Measurements from ENCODE around the gene TREML1.

Gene TREML1

GRCh38 chr6:41156001-41156400 is 1.9 kb upstream of the TREML1 start:
- no peak for TF ChIP-seq ZNF341 (tag by site-specific recombination; IDR thresholded peaks at IDR 0.05; ENCODE audit: low read depth)
- TF ChIP-seq OVOL3 (tag by site-specific recombination; IDR thresholded peaks at IDR 0.05), result no peak
- Histone ChIP-seq H3K9me3 (ENCODE audit: control insufficient read depth, insufficient read depth, low read depth, low read length) (no peaks in the 10 kb centered on the region), H3K36me3 (ENCODE audit: control insufficient read depth in 2 of 2, insufficient read depth in 1 of 2, low read length in 2 of 2) (no peaks in the 10 kb centered on the region), H3K4me1 (ENCODE audit: control insufficient read depth, insufficient read depth, low read length) (no peaks in the 10 kb centered on the region), H3K27ac (ENCODE audit: extremely low read depth, low read depth, low read length) (no peak overlapping the region), H3K4me3 (ENCODE audit: low read depth, low read length) (no peak overlapping the region)
- ChIA-PET POLR2A (no interaction called here), CTCF (no interaction called here)

DNA sequence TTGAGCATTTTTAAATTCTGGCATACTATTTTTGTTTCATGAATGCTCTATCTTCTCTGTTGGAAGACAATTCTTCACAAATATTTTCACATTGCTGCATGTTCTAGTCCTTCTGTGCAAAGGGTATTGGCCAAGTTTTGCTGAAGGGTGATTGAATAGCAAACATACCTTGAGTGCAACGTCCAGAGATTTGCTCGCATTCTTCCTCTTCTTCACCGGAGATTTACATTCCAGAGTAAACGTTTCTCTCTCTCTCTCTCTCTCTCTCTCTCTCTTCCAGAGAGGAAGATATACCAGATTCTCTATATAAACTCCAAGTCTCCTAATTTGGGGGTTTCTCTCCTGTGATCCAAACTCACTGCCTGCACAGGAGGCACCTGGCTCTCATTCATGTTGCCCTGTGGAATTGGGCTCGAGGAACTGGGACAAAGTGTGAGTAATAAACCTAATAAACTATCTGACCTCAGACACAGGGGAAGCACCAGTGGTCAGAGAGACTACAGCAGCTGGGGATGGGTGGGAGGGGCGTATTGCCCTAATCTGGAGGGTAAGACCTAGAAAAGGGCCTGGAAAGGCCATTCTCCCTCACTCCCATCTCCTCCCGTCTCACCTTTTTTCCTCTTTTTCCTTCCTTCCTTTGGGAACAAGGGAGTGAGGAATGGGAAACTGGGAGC is 1.1 kb upstream of the TREML1 start:
- TF ChIP-seq ZNF596 (tag by site-specific recombination; IDR thresholded peaks at IDR 0.05) (peak; percentile 57), HOXC10 (CRISPR knock-in tag; IDR thresholded peaks at IDR 0.05) (no peak)
- Histone ChIP-seq H3K4me1 (ENCODE audit: control insufficient read depth, insufficient read depth, low read length) (no peaks in the 10 kb centered on the region), H3K9me3 (ENCODE audit: control insufficient read depth, insufficient read depth, low read depth, low read length) (no peaks in the 10 kb centered on the region), H3K36me3 (ENCODE audit: control insufficient read depth in 2 of 2, insufficient read depth in 1 of 2, low read length in 2 of 2) (no peaks in the 10 kb centered on the region), H3K27ac (ENCODE audit: extremely low read depth, low read depth, low read length) (no peak overlapping the region), H3K4me3 (ENCODE audit: low read depth, low read length) (no peak overlapping the region)
- POLR2A ChIA-PET, result no interaction called here
- CTCF ChIA-PET, result no interaction called here

- Histone ChIP-seq H3K4me1 (ENCODE audit: control insufficient read depth, insufficient read depth, low read length) (no peaks in the 10 kb centered on the region), H3K27ac (ENCODE audit: extremely low read depth, low read depth, low read length) (no peak overlapping the region), H3K4me3 (ENCODE audit: low read depth, low read length) (no peak overlapping the region), H3K9me3 (ENCODE audit: control insufficient read depth, insufficient read depth, low read depth, low read length) (no peaks in the 10 kb centered on the region), H3K36me3 (ENCODE audit: control insufficient read depth in 2 of 2, insufficient read depth in 1 of 2, low read length in 2 of 2) (no peaks in the 10 kb centered on the region)
- POLR2A ChIA-PET, result no interaction called here
- no peak for TF ChIP-seq ZNF624 (tag by site-specific recombination; IDR thresholded peaks at IDR 0.05)
- TF ChIP-seq ZNF571 (tag by site-specific recombination; IDR thresholded peaks at IDR 0.05), result no peak
- TF ChIP-seq, protein P1, sequence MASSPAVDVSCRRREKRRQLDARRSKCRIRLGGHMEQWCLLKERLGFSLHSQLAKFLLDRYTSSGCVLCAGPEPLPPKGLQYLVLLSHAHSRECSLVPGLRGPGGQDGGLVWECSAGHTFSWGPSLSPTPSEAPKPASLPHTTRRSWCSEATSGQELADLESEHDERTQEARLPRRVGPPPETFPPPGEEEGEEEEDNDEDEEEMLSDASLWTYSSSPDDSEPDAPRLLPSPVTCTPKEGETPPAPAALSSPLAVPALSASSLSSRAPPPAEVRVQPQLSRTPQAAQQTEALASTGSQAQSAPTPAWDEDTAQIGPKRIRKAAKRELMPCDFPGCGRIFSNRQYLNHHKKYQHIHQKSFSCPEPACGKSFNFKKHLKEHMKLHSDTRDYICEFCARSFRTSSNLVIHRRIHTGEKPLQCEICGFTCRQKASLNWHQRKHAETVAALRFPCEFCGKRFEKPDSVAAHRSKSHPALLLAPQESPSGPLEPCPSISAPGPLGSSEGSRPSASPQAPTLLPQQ (tag by site-specific recombination; IDR thresholded peaks at IDR 0.05), result no peak
- no peak for TF ChIP-seq SCRT1 (tag by site-specific recombination; IDR thresholded peaks at IDR 0.05; ENCODE audit: borderline replicate concordance)
- TF ChIP-seq SP7 (tag by site-specific recombination; IDR thresholded peaks at IDR 0.05), result no peak
- no peak for TF ChIP-seq ZNF585B (tag by site-specific recombination; IDR thresholded peaks at IDR 0.05)
- no peak for TF ChIP-seq ZNF791 (tag by site-specific recombination; IDR thresholded peaks at IDR 0.05)
- TF ChIP-seq ZNF280D (tag by site-specific recombination; IDR thresholded peaks at IDR 0.05), result no peak
- TF ChIP-seq HOXC10 (CRISPR knock-in tag; IDR thresholded peaks at IDR 0.05), result no peak
- no peak for TF ChIP-seq ZNF391 (tag by site-specific recombination; IDR thresholded peaks at IDR 0.05; ENCODE audit: borderline replicate concordance, low read depth)
- CTCF ChIA-PET, result interaction anchor here (0.7 kb wide), 2 partner anchors 12 to 39 kb away, joined by 3 read pairs; no protein-coding TSS in a partner anchor
Observed at GRCh38 chr6:41153451-41153850, 696 bp downstream of the TREML1 start.

- Histone ChIP-seq H3K27ac (ENCODE audit: extremely low read depth, low read depth, low read length) (no peak overlapping the region), H3K4me1 (ENCODE audit: control insufficient read depth, insufficient read depth, low read length) (no peaks in the 10 kb centered on the region), H3K36me3 (ENCODE audit: control insufficient read depth in 2 of 2, insufficient read depth in 1 of 2, low read length in 2 of 2) (no peaks in the 10 kb centered on the region), H3K4me3 (ENCODE audit: low read depth, low read length) (no peak overlapping the region), H3K9me3 (ENCODE audit: control insufficient read depth, insufficient read depth, low read depth, low read length) (no peaks in the 10 kb centered on the region)
- TF ChIP-seq ZBTB17 (tag by site-specific recombination; IDR thresholded peaks at IDR 0.05), result no peak
- TF ChIP-seq ZNF416 (tag by site-specific recombination; IDR thresholded peaks at IDR 0.05), result no peak
- TF ChIP-seq ZNF670 (tag by site-specific recombination; IDR thresholded peaks at IDR 0.05; ENCODE audit: low read depth), result no peak
- no peak for TF ChIP-seq GFI1B (tag by site-specific recombination; IDR thresholded peaks at IDR 0.05)
- no peak for TF ChIP-seq ZBTB8A (tag by site-specific recombination; IDR thresholded peaks at IDR 0.05)
- TF ChIP-seq, protein P2, sequence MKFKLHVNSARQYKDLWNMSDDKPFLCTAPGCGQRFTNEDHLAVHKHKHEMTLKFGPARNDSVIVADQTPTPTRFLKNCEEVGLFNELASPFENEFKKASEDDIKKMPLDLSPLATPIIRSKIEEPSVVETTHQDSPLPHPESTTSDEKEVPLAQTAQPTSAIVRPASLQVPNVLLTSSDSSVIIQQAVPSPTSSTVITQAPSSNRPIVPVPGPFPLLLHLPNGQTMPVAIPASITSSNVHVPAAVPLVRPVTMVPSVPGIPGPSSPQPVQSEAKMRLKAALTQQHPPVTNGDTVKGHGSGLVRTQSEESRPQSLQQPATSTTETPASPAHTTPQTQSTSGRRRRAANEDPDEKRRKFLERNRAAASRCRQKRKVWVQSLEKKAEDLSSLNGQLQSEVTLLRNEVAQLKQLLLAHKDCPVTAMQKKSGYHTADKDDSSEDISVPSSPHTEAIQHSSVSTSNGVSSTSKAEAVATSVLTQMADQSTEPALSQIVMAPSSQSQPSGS (tag by site-specific recombination; IDR thresholded peaks at IDR 0.05; ENCODE audit: low read depth), result no peak
- TF ChIP-seq SALL2 (tag by site-specific recombination; IDR thresholded peaks at IDR 0.05; ENCODE audit: borderline replicate concordance), result no peak
- no peak for TF ChIP-seq ZNF664 (tag by site-specific recombination; IDR thresholded peaks at IDR 0.05)
- TF ChIP-seq, protein P3, sequence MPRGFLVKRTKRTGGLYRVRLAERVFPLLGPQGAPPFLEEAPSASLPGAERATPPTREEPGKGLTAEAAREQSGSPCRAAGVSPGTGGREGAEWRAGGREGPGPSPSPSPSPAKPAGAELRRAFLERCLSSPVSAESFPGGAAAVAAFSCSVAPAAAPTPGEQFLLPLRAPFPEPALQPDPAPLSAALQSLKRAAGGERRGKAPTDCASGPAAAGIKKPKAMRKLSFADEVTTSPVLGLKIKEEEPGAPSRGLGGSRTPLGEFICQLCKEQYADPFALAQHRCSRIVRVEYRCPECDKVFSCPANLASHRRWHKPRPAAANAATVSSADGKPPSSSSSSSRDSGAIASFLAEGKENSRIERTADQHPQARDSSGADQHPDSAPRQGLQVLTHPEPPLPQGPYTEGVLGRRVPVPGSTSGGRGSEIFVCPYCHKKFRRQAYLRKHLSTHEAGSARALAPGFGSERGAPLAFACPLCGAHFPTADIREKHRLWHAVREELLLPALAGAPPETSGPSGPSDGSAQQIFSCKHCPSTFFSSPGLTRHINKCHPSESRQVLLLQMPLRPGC (tag by site-specific recombination; IDR thresholded peaks at IDR 0.05), result no peak
- POLR2A ChIA-PET, result no interaction called here
- CTCF ChIA-PET, result no interaction called here
Observed at GRCh38 chr6:41150671-41151070, 3.5 kb downstream of the TREML1 start.
